ENCODE results near the gene NUPR1. TPM values are rescaled to one million over a fixed set of nuclear protein-coding genes. Genes with fewer than 3 reads are reported as not detected.

The NUPR1 gene
- total and polyA plus RNA-seq, 2 of the 13 experiments (the other 11 are each of a cell fraction or from before 2014, with no cell fraction given), result 18.0 to 25.6 TPM

DNA sequence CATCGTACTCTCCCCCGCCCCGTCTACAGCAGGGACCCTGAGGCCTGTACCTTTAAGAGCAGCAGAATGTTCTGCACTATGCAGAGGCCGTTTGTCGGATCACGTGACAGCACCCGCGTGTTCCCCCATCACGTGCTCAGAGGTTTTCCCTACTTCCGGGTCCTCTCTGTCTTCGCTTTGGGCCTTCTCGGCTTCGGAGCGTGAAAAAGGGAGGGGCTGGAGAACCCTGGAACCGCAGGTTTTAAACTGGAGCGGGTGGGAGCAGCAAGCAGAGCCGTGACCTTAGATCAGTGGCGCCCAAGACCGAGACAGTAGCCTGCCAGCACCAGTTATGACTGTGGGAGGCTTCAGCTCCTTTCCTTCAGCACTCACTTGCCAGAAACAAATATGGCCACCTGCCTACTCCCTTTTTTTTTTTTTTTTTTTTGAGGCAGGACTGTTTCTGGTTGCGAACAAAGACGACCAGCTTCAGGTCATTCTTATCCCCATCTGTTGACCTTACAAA, 46.8 kb downstream of the NUPR1 start, which contains the start of gene CLN3 (continued):
- TF ChIP-seq RAD21 (CRISPR knock-in tag; IDR thresholded peaks at IDR 0.05) (no peak), ZNF605 (CRISPR knock-in tag; IDR thresholded peaks at IDR 0.05) (no peak), ESRRA (CRISPR knock-in tag; IDR thresholded peaks at IDR 0.05; ENCODE audit: low read depth) (peak; percentile 42; the same call in 1 of the 2 replicates), KLF15 (CRISPR knock-in tag; IDR thresholded peaks at IDR 0.05; ENCODE audit: borderline replicate concordance) (0 out of 2 replicates have a peak, but pooled peaks have one; percentile 62), EP300 (IDR thresholded peaks at IDR 0.05; ENCODE audit: low read depth in 2 of 2, low read length in 2 of 2) (peak in 1 of 2 experiments; percentile 29; a peak in 1 of 4 replicates), EP300 (CRISPR knock-in tag; IDR thresholded peaks at IDR 0.05; ENCODE audit: borderline replicate concordance) (peak; percentile 53; the same call in 1 of the 2 replicates), TSC22D2 (CRISPR knock-in tag; IDR thresholded peaks at IDR 0.05; ENCODE audit: borderline replicate concordance) (0 out of 2 replicates have a peak, but pooled peaks have one; percentile 68), TARDBP (CRISPR knock-in tag; IDR thresholded peaks at IDR 0.05) (peak; percentile 75), PLRG1 (conservative IDR thresholded peaks at IDR 0.05) (no peak), ZNF10 (CRISPR knock-in tag; IDR thresholded peaks at IDR 0.05; ENCODE audit: borderline replicate concordance, low read depth) (no peak), MIXL1 (CRISPR knock-in tag; IDR thresholded peaks at IDR 0.05) (no peak), MXD4 (CRISPR knock-in tag; IDR thresholded peaks at IDR 0.05) (peak; percentile 80; the same call in 1 of the 2 replicates), MATR3 (CRISPR knock-in tag; IDR thresholded peaks at IDR 0.05) (no peak), EEA1 (CRISPR knock-in tag; IDR thresholded peaks at IDR 0.05; ENCODE audit: borderline replicate concordance) (no peak; the same call in 1 of the 2 replicates), RFXAP (CRISPR knock-in tag; IDR thresholded peaks at IDR 0.05; ENCODE audit: borderline replicate concordance) (no peak), ZKSCAN8 (CRISPR knock-in tag; IDR thresholded peaks at IDR 0.05; ENCODE audit: borderline replicate concordance) (0 out of 2 replicates have a peak, but pooled peaks have one; percentile 10), CENPX (CRISPR knock-in tag; IDR thresholded peaks at IDR 0.05) (no peak), SRSF1 (optimal IDR thresholded peaks at IDR 0.05; ENCODE audit: low read depth, low read length) (peak; percentile 58), ZNF335 (CRISPR knock-in tag; IDR thresholded peaks at IDR 0.05) (no peak), ZNF136 (CRISPR knock-in tag; IDR thresholded peaks at IDR 0.05; ENCODE audit: low read depth) (no peak), ZNF772 (CRISPR knock-in tag; IDR thresholded peaks at IDR 0.05) (peak; percentile 69; the same call in 1 of the 2 replicates), MXI1 (IDR thresholded peaks at IDR 0.05; ENCODE audit: borderline replicate concordance, low read depth, low read length) (peak; percentile 89; the same call in 2 of the 3 replicates), ZNF660 (CRISPR knock-in tag; IDR thresholded peaks at IDR 0.05; ENCODE audit: borderline replicate concordance, low read depth) (no peak), KLF9 (CRISPR knock-in tag; IDR thresholded peaks at IDR 0.05; ENCODE audit: low read depth) (no peak), ZNF780A (CRISPR knock-in tag; IDR thresholded peaks at IDR 0.05) (no peak), YEATS4 (CRISPR knock-in tag; IDR thresholded peaks at IDR 0.05; ENCODE audit: borderline replicate concordance) (peak; percentile 77; the same call in 1 of the 2 replicates), ZNF121 (CRISPR knock-in tag; IDR thresholded peaks at IDR 0.05) (no peak), ZFP62 (CRISPR knock-in tag; IDR thresholded peaks at IDR 0.05) (no peak)
- TF ChIP-seq, protein P1, sequence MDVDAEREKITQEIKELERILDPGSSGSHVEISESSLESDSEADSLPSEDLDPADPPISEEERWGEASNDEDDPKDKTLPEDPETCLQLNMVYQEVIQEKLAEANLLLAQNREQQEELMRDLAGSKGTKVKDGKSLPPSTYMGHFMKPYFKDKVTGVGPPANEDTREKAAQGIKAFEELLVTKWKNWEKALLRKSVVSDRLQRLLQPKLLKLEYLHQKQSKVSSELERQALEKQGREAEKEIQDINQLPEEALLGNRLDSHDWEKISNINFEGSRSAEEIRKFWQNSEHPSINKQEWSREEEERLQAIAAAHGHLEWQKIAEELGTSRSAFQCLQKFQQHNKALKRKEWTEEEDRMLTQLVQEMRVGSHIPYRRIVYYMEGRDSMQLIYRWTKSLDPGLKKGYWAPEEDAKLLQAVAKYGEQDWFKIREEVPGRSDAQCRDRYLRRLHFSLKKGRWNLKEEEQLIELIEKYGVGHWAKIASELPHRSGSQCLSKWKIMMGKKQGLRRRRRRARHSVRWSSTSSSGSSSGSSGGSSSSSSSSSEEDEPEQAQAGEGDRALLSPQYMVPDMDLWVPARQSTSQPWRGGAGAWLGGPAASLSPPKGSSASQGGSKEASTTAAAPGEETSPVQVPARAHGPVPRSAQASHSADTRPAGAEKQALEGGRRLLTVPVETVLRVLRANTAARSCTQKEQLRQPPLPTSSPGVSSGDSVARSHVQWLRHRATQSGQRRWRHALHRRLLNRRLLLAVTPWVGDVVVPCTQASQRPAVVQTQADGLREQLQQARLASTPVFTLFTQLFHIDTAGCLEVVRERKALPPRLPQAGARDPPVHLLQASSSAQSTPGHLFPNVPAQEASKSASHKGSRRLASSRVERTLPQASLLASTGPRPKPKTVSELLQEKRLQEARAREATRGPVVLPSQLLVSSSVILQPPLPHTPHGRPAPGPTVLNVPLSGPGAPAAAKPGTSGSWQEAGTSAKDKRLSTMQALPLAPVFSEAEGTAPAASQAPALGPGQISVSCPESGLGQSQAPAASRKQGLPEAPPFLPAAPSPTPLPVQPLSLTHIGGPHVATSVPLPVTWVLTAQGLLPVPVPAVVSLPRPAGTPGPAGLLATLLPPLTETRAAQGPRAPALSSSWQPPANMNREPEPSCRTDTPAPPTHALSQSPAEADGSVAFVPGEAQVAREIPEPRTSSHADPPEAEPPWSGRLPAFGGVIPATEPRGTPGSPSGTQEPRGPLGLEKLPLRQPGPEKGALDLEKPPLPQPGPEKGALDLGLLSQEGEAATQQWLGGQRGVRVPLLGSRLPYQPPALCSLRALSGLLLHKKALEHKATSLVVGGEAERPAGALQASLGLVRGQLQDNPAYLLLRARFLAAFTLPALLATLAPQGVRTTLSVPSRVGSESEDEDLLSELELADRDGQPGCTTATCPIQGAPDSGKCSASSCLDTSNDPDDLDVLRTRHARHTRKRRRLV (CRISPR knock-in tag; IDR thresholded peaks at IDR 0.05), result no peak
